Non-pigmented ciliary epithelial cell (primary cell): ENCODE results near the gene ATP6V1D.
A peak's percentile ranks its signal among the peaks of the same experiment; 100 is the strongest.
"Not testable (repeated sequence)": the region's sequence is repeated elsewhere in the genome, so short reads cannot be mapped to it uniquely, and the experiment has no call there.

Experiments used
- DNase-seq: peaks from one replicate; pipeline ENCODE4 v3.0.0-alpha.2; 2010; ENCODE audit warnings: low read depth

The ATP6V1D gene

DNA sequence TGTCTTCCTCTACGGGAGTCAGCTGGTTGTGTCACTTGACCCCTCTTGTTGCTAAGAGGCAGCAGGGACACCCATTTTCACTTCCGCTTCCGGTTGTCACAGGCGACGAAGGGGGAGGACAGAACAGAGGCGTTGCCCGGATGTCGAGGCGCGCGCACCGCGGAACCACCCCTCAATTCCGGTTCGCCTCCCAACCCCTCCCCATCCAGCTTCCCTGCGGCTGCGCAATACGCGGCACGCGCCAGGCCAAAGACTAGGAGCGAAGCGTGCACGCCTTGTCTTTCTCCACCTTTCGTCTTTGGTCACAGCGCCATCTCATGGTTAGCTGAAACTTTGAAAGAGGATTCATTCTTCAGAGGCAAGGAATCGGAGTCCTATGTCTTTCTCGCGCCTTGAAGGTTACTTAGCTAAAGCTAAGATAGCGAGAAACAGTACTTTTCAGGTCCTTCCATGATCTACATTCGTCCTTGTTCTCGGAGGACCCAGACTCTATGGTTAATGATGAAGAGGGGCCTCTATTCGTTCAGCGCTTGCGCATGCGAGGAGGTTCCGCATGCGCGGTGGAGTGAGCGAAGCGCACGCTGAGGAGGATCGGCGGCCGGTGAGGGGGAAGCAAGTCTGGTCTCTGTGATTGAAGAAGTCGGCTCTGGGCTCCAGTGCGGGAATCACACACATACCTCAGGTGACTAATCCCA lies at the start of gene ATP6V1D, which contains the start of gene EIF2S1:
TSS of gene ATP6V1D (minus strand) at position 30 of the 695 bp plus-strand sequence. CDS start 106 bp downstream, outside the sequence.
TSS of gene EIF2S1 (plus strand) at position 554 of the 695 bp plus-strand sequence. CDS start 4,440 bp downstream, outside the sequence.
- peak; percentile 97 for DNase-seq

- DNase-seq, result not testable (repeated sequence)
Measured at GRCh38 chr14:67408122-67408801, 48.7 kb upstream of the ATP6V1D start.

DNA sequence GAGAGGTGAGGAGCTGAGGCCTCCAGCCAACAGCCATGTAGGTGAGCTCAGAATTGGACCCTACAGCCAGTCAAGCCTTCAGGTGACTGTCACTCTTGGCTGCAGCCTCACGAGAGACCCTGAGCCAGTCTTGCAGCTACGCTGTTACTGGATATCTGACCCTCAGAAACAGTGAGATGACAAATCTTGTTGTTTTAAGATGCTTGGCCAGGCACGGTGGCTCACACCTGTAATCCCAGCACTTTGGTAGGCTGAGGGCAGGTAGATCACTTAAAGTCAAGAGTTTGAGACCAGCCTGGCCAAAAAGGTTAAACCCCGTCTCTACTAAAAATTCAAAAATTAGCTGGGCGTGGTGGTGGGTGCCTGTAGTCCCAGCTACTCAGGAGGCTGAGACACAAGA lies 46.2 kb upstream of the ATP6V1D start:
- DNase-seq, result no peak

GRCh38 chr14:67400434-67400833 lies 40.8 kb upstream of the ATP6V1D start:
- DNase-seq, result no peak

DNA sequence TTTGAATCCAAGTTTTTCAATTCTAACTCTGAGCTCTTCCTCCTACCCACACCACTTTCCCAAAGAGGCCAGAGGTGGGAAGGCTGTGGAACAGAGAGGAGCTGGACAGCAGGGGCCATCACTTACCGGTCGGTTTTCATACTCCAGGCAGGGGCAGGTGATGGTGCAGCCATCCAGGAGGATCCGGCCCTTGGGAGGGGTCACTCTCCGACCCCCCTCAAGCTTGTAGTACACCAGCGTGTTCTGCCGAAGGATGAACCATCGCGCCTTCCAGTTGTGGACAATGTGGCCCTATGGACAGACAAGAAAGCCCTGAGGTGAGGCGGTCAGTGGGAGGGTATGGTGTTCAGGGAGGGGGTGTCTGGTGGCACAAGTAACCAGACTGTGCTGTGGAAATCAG lies 37.9 kb upstream of the ATP6V1D start:
- DNase-seq, result no peak

GRCh38 chr14:67396381-67396970 lies 36.9 kb upstream of the ATP6V1D start:
- no peak for DNase-seq

GRCh38 chr14:67395876-67396189 lies 36.2 kb upstream of the ATP6V1D start:
- DNase-seq, result no peak

DNA sequence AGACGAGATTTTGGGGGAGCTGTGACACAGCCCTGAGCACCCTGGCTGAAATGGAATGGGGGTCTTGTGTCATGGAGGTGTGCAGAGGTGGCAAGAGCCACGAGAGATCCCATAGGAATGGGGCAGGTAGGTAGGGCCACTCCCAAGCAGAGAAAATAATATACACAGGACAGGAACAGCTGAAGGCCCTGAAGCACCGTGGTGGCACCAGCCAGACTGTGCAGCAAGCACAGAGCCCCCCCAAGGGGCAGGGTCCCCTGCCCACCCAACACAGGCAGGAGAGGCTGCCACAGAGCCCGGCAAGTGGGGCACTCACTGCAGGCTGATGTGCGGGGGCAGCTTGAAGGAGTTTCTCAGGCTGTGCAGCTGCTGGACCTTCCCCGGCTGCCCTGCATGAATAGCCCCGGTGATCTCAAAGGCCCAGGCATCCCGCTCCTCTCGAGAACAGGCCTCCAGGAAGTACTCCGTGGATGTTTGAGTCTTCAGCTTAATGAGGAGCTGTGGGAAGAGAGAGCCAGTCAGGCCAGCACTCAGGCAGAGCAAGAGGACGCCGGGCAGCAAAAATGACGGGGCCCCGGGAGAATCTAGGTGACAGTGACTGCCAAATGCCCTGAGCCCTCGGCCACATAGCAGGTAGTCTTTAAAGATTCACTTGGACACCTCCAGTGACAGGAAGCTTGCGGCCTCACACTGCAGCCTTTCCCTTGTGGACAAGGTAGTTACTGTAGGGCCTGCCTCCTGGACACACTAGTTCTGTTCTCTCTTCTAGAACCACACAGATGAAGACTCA lies 35.7 kb upstream of the ATP6V1D start:
- no peak for DNase-seq

GRCh38 chr14:67393689-67394088 lies 34.1 kb upstream of the ATP6V1D start:
- DNase-seq, result no peak

- DNase-seq, result no peak
Measured at GRCh38 chr14:67392800-67393199, 33.2 kb upstream of the ATP6V1D start.

DNA sequence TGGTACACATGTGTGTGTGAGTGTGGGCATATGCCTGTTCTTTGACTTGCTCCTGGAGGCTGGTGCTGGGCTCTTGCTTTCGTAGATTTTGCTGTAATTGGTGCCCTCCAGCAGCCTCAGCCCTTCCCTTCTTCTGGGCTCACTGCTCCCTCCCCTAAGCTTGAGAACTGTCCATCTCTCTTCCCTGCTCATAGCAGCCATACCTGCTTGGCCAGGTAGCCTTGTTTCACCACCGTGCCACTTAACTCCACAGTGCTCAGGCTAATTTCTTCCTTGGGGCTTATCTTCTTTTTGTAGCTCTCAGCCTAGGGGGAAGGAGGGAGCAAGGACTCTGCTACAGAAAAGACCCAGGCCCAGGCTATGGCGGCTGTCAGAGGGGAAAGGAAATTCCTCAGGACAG lies 32.5 kb upstream of the ATP6V1D start:
- no peak for DNase-seq

- no peak for DNase-seq
Measured at GRCh38 chr14:67391268-67391667, 31.7 kb upstream of the ATP6V1D start.

GRCh38 chr14:67389811-67390534 lies 30.4 kb upstream of the ATP6V1D start:
- no peak for DNase-seq

DNA sequence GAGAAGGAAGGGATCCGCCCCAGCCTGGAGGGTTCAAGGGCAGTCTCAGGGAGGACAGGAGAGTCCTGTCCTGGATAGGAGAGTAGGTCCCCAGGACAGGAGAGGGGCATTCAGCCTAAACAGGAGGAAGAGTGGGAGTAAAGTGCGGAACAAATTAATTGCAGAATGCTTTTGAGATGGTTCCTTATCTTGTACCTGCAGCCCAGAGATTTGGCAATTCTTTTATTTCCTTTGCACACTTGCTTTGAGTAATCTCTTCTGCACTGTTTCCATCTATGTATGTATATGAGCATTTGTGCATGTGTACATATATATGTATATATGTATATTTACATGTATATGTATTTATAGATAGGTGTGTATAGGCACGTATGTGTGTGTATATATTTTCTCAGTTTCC lies 29.7 kb upstream of the ATP6V1D start:
- no peak for DNase-seq

DNA sequence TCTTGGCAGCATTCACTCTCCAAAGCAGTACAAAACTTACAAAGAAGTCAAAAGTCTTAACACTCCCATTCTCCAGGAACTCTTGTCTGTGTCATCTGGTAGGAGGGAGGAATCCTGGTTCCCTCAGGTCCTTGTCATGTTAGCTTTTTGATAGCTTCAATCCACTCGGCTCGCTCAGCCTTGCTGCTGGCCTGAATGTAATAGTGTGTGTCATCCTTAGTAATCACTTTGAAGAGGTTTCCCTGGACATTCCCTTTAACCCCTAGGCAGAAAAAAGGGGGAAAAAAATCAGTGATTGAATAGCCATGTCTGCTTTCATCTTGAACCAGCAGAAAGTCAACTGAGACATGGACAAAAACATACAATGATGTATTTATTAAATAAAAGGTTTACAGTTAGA lies 27.6 kb upstream of the ATP6V1D start:
- no peak for DNase-seq

GRCh38 chr14:67385618-67386017 lies 26.0 kb upstream of the ATP6V1D start:
- DNase-seq, result no peak

DNA sequence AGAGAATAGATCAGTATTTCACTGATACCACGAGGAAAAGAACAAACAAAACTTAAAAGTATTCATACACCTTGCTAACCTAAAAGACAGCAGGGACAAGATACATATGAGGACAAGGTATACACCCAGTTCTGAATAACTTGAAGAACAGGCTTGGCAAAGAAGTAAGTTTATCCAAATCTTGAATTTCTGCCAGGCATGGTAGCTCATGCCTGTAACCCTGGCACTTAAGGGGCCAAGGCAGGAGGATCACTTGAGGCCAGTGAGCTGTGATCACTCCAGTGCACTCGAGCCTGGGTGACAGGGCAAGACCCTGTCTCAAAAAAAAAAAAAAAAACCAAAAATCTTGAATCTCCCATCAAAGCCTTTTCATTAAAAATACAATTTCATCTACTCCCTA lies 25.5 kb upstream of the ATP6V1D start:
- DNase-seq, result no peak

- no peak for DNase-seq
Measured at GRCh38 chr14:67377916-67378315, 18.3 kb upstream of the ATP6V1D start.

DNA sequence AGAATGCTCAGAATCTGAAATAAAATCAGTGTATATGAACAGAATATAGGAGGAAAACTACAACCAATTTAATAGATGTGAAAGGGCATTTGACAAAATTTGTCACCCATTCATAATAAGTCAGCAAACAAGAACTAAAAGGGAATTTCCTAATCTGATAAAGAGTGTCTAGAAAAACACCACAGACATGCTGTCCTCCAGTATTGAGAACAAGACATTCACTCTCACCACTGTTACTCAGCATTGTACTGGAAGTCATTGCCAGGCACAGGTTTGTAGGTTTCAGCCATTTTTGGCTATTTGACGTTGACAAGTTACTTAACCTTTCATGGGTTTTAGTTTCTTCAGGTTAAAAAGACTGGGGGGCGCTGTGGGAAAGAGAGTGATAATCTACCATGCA lies 13.7 kb upstream of the ATP6V1D start:
- DNase-seq, result no peak

DNA sequence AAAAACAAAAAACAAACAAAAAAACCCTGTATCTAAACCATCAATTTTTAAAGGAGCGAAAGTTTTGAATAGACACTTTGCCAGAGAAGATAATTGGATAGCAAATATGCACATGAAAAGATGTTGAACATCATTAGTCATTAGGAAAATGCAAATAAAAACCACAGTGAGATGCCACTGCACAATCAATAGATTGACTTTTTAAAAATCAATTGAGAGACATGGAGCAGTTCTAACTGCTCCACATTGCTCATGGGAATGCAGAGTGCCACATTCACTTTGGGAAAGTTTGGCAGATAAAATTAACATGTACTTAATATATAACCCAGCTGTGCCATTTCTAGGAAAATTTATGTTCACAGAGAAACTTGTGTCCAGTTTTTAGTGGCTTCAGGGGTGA lies 13.2 kb upstream of the ATP6V1D start:
- DNase-seq, result no peak

DNA sequence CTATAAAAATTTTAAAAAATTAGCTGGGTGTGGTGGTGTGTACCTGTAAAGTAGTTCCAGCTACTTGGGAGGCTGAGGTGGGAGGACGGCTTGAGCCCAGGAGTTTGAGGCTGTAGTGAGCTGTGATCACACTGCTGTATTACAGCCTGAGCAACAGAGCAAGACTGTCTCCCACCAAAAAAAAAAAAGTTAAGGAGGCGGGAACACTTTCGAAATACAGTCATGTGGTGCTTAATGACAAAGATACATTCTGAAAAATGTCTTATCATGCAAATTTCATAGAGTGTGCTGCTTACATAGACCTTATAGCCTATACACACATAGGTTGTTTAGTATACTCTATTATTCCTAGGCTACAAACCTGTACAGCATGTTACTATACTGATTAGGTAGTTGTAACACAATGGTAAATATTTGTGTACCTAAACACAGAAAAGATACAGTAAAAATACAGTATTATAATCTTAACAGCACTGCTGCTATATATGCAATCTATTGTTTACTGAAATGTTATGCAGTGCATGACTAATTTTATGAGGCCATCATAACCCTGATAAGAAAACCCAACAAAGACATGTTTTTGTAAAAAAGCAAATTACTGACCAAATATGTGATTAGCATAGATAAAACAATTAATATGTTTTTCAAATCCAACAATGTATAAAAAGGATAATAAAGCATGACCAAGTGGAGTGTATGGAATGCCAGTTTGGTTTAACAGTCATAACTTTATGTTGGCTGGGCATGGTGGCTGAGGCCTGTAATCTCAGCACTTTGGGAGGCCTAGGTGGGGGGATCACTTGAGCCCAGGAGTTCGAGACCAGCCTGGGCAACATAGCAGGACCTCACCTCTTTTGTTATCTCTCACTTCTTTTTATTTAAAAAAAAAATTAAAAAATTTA lies 11.9 kb upstream of the ATP6V1D start:
- no peak for DNase-seq
